Activated CD4-positive, alpha-beta T cell treated with anti-CD3 and anti-CD28 coated beads, Interleukin-2, amount 50 U/mL, for 24 hours (primary cell): ENCODE results near the gene FAM83B.
"Not testable (repeated sequence)": the region's sequence is repeated elsewhere in the genome, so short reads cannot be mapped to it uniquely, and the experiment has no call there.

ENCODE experiments used
- DNase-seq, 2 donors: peaks; one replicate each; pipeline ENCODE4 v3.0.0-alpha.2; 2020; ENCODE audit warnings: low read depth in 1 of 2, low spot score in 1 of 2

FAM83B gene

DNA sequence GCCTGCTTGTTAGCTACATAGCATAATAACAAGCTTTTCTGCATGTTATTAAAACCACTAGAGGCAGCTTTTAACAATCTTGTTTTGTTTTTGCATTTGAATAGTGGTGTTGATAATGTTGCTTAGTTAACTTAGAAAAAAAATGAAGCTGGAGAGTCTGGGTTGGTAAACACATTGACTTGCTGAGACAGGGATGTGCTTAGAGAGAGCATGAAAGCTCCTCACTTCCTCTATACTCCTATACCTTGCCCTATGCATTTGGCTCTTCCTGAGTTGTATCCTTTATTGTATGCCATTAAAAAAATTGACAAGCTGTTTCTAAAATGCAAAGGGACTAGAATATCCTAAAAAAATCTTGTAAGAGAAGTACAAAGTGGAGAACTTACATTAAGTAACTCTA, 13.6 kb downstream of the FAM83B start:
- DNase-seq, result no peak

DNA sequence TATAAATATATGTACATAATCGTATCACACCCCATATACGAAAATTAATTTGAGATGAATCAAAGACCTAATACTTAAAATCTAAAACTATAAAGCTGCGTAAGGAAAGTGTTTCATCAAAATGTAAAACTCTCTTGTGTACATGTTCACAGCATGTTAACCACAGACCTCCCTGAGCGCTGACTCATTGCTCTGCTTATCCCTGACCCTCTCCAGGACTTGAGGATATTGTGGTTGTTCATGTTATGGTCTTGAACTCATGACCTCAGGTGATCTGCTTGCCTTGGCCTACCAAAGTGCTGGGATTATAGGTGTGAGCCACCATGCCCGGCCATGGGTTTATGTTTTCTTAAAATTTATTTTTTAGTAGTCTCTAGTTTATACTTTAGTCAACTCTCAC, 14.2 kb downstream of the FAM83B start:
- no peak for DNase-seq

DNA sequence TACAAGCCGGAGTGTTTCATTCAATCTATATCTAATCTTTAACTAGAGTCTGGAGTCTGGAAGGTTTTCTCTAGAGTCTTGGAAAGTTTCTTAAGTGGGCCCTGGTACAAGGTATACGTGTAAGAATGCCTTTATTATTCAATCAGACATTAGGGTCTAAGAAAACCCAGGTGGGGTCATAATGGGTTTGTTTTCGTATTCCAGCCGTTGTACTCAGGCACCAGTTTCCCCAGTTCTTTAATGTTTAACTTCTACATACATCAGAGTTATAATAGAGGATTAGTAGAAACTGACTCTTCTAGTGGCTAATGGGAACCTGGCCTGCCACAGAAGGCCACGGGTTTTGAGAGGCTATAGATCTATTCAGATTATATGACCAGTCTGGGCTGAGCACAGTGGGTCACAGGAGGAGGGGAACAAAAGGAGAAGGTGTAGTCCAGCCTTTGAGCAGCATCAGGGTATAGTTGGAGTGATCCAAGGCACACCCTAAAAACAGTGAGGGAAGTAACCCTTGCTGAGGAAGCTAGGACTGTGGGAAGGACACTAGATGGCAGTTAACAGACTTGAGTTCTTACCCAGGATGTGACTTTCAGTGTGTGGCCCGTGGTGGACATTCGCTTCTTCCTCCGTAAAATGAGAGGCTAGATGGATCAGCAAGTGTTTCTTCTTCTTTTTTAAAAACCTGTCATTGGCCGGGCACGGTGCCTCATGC, 15.5 kb downstream of the FAM83B start:
- DNase-seq, result no peak

DNA sequence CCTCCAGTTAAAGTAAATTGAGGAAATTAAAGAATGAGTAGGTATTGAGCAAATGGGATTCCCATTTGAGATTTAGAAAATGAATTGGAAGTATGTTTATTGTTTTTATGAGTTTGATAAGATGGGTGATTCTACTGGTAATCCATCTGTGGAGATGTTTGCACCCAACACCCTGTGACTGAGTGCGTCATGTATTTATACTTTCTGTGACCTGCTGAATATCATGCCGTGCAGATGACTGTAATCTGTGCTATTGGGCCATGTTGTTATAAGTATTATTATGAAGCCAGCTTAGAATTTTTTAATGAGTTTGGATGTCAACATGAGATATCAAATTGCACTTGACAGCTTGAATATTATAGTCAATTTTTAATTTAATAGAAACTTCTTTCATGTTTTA, 17.7 kb downstream of the FAM83B start:
- DNase-seq, result no peak

DNA sequence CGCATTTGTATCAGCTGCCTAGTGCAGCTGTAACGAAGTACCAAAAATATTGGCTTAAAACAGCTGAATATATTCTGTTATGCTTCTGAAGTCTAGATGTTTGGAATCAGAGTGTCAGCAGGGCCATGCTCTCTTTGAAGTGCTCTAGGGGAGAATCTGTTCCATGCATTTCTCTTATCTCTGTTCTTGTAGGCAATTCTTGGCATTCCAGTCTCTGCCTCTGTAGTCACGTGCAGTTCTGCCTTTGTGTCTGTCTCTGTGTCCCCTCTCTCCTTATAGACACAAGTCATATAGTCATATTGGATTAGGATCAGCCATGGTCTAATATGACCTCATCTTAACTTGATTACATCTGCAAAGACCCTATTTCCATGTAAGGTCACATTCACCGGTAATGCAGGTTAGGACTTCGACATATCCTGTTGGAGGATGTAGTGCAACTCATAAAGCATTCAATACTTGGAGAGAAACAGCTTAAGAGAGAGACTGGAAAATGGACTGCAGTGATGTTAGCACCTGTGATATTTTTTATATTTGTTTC, 18.6 kb downstream of the FAM83B start:
- no peak for DNase-seq

DNA sequence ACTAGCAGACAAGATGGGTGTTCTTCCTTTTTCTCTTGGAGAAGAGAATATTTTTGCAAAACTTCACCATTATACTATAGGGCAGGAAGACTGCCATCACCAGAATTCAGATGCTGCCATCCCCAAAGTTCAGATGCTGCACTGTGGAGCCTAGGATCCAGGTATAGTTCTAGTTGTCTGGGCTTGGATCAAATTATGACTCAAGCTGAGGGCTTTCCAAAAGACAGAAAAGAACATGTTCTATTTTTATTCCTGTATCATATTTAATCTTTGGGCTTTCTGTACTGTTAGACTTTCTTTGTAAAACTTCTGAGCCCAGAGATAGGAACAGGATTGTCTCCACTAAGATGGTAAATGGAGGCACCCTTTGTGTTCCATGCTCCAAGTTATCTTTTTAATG, 22.0 kb downstream of the FAM83B start:
- DNase-seq, result no peak

DNA sequence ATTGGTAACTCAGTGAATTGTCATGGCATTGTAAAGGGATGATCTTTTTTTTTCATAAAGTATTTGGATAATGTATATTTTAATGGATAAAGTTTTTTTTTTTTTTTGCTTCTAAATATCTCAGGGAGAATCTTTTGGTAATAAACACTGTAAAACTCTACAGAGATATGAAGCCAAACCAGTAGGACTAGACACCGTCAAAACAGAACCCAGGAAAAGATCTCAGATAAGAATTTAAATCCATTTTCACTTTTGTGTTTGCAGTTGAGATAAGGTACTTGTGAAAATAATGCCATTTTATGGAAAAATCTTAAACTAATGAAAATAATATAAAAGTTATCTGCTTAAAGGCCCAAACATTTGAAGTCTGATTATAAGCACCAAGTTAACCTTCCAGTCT, 27.0 kb downstream of the FAM83B start:
- no peak for DNase-seq

DNA sequence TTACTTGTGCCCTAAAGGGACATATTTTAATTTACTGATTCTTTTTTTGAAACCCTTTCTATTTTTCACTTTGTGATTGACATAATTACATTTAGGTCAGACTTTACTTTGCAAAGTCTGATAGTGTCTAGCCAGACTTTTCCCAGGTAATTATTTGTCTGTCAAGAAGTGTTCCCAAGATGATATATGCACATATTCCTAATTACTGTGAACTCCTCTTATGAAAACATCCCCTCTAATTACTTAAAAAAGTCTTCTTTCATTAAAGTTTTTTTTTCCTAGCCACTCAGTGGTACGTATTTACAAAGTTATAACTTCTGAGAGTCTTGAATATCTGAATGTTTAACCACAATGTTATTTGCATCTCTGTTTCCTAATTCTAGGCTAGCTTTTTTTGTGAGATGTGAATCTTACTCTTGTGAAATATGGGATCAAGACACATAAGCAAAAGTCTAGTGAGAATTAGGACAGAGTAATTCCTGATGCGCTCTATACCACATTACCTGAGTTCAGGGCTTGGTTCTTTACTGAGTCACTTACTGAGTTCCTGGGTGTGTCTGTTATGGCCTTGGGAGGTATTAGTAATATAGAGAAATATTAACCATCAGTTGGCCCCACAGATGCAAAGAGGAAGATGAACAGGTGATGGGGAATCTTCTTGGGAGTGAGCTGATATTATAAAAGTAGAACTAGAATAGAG, 27.9 kb downstream of the FAM83B start:
- DNase-seq, result no peak

DNA sequence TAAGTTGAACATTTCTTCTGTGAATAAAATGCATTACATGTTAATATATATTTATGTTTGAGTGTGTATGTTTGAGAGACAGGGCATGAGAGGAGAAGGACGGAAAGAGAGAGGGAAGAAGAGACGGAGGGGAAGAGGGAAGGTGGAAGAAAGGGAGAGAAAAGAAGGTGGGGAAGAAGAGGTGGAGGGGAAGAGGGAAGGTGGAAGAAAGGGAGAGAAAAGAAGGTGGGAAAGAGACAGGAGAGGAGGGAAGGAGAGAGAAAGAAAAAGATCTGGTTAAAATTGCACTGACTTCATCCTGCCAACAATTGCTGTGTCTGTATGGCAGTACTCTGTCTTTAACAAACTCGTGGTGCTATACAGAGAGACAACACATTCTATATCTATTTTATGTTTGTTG, 29.0 kb downstream of the FAM83B start:
- no peak for DNase-seq

DNA sequence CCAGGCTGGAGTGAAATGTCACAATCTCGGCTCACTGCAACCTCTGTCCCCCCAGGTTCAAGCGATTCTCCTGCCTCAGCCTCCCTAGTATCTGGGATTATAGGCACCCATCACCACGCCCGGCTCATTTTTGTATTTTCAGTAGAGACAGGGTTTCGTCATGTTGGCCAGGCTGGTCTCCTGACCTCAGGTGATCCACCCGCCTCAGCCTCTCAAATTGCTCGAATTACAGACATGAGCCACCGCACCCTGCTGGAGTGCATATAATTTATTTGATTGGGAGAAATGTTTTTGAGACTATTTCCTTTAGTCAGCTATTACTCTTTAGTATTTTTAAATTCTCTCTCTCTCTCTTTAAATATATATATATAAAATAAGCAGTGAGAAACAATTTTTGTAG, 29.8 kb downstream of the FAM83B start:
- no peak for DNase-seq

DNA sequence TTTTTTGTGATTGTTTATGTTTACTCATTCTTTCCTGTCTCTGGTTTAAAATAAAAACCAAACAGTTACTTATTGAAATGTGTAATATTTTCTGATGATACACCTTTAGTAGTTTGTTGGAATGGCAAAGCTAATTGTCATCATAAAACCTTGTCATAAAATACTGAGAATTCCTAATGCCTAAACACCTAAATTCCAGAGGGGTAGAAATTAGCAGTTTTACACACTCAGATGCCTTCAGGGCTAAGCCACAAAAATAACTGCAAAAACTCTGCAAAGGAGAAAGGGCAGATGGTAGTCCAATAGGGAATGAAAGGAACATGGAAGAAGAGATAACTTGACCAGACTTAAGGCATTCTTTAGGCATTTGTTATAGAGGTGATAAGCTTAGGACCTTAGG, 30.3 kb downstream of the FAM83B start:
- DNase-seq, result no peak

DNA sequence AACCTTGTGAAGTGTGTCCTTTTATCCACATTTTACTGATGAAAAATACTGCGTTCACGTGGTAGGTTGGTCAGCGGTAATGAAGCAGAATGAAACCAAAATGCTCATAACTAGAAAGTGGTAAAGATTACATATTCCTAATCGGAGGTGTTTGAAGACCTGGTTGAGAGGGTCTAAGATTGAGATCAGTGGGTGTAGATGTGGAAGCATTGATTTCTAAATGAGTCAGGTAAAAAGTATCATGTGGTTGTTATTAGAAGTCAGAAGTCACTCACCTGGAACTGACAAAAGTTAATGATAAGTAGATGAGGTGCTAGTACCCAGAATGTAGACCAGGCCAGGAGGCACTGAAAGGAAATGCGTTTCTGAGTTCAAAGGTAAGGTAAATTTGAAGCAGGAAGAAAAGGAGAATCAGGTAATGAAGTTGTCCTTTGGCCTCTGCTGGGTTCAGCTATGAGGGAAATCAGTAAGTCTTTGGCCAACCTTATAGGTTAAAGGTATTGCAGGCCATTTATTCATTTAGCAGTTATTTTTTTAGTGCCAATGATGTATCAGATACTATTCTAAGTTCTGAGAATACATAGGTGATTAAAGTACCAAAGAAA, 31.2 kb downstream of the FAM83B start:
- DNase-seq, result no peak

DNA sequence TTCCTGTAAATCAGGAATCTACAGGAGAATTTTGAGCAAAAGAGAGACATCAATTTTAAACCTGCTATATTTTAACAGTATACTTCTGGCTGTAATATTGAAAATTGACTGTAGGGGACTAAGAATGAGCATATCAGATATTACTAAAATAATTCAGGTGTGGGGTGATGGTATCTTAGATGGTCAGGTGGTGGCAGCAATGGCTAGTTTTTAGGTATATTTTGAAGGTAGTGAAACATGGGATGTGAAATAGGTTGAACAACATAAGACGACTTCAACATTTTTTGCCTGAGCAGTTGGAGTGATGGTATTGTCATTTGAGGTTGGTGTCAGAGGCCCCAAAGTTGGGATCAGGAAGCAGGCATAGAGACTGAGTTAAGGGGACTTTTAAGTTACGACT, 32.1 kb downstream of the FAM83B start:
- no peak for DNase-seq

DNA sequence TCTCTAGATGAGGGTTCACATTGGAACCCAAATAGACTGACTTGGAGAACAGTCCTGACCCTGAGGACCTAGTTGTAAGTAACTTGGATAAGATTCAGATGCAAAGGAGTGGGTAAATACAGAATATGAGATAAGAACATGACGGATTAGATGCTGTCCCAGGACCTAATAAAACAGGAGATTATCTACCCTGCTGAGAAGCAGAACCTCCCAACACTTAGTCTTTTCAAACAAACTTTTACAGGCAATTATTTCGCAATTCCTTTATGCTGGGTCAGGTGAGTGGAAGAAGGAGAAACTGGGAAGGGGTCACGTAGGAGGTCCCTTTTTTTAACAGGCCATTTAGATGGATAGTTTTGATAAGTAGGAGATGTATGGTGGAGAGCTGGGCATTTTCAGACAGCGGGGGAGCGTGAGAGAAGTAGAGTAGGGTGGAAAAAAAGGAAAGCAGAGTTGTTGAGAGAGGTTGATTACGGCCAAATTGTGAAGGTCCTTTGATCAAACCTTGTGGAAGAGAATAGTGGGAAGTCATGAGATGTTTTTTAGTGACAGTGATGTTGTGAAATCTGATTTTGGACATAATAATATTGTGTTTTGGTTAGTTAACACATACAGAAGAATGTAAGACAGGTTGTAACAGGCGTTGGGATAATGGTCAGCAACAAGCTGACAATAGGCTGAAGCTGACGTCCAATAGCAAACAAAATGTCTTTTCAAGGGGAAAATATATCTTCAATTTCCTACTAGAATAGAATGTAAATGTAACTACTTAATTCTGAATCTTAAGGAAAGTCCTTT, 32.8 kb downstream of the FAM83B start:
- no peak for DNase-seq

DNA sequence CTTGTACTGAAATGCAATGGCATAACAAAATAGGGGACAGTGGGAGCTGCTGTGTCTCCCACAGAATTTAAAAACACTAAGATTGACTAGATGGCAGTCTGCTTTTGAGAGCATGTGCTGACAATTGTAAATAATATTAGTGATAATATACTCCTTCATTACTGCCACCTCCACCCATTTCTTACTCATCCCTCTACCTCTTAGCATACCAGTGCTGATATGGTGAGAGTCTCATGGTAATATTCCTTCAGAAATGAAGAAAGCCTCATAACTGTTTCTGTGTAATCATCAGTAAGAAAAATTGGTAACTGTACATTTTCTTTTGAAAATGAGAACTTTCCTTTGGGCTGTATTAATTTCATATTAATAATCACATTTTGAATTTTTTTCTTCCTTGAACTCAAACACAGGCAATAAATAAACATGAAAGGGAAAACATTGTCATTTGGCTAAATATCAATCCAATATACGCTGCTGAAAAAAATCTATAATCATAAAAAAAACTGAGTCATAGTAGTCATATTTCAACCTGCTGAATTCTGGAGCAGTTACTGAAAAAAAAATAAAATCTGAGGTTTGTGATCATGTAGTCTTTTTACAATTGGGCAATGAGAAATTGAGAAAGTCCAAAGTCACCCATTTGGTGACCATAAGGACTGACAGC, 34.6 kb downstream of the FAM83B start:
- no peak for DNase-seq

DNA sequence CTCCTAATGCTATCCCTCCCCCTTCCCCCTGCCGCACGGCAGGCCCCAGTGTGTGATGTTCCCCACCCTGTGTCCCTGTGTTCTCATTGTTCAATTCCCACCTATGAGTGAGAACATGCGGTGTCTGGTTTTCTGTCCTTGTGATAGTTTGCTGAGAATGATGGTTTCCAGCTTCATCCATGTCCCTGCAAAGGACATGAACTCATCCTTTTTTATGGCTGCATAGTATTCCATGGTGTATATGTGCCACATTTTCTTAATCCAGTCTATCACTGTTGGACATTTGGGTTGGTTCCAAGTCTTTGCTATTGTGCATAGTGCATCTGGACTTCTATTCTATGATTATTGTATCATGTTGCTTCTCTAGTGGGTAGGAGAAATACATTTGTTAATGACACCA, 35.3 kb downstream of the FAM83B start:
- not testable (repeated sequence) for DNase-seq

DNA sequence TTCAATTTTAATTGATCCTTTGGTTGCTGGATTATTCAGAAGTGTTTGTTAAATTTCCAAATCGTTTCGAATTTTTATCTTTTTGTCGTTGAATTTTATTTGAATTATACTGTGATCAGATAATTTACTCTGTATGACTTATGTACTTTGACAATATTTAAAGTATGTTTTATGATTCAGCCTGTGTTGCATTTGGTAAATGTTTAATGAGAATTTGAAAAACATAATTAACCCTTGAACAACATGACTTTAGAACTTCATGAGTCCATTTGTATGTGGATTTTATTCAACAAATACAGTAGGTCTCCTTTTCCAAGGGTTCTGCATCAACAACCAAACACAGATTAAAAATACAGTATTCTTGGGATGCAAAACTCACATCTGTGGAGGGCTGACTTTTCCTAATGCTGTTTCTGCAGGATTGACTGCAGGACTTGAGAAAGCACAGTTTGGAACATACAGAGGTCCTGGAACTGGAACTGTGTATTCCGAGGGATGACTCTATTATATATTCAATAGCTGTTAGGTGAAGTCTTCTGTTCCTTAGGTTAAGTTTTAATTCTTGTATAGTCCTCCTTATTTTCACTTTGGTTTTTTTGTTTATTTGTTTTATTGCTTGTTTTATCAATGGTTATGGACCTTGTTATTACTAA, 40.5 kb downstream of the FAM83B start:
- no peak for DNase-seq

DNA sequence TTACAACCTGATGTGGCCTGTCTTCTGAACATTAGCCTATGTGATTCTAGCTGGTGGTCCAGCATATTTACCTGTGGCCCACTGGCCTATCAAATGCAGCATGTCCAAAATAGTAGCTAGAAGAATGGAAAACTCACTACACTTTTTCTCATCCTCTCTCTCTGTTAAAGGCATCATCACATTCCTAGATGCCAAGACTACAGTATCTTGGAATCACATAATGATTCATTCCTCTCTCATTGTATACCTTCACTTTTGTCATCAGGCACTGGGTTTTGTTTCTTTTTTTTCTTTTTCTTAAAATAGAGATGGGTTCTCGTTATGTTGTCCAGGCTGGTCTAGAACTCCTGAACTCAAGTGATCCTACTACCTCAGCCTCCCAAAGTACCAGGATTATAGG, 45.0 kb downstream of the FAM83B start:
- DNase-seq, result no peak

DNA sequence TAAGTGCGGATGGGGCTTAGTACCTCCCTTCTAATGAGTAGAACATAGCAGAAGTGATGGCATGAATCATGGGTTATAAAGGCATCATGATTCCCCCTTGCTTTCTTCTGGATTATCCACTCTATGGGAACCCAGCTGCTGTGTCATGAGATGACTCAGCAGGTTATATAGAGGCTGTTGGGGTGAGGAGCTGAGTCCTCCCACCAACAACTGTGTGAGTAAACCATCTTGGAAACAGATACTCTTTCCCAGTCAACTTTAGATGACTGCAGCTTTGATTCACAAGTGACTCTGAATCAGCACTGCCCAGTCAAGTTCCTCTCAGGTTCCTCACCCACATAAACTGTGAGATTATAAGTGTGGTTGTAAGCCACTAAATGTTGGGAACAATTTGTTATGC, 46.3 kb downstream of the FAM83B start:
- DNase-seq, result no peak

DNA sequence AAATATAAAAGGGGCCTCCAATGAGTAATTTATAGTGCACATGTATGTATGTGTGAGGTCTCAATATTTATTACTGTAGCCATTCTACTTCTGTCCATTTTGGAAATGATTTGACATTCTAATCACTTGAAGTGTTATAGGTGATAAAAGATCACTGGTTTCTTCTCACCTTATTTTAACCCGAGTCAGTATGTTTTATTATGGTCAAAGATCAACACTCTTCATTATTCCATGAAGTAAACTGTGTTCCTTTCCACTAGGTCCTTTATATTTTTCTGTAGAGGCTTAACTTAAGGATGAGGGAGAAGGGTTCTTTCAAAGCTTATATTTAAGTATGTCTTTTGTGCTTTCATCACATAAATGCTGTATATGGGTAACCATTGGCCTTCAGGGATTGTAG, 47.2 kb downstream of the FAM83B start:
- no peak for DNase-seq

DNA sequence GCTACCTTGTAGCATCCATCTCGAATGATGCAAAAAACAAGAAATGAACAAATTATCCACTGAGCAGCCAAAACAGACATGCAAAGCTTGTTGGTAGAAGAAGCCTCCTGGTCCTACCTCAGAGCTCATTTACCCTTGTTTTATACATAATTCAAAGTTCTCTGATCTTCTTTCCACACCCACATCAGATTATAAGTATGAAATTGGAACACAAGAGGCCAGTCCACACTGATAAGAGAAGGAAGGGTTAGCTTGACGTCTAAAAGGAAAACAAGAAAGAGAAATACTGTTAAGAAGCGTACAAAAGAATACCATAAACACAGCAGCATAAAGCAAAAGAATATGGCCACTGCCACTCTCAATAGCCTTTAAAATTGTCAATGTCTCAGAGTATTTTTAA, 49.7 kb downstream of the FAM83B start:
- DNase-seq, result no peak
